ENCODE measurements around the gene NOA1. TPM values are rescaled to one million over a fixed set of nuclear protein-coding genes. Genes with fewer than 3 reads are reported as not detected.

Gene NOA1
- polyA plus RNA-seq, 1 donor from 2014 or later, result 17.1 TPM

Small RNA genes lying within 50 kb of the gene (small RNA-seq; reads per million reads assigned to genes)
- 0 reads per million in 3 experiments for gene RNU6-998P

Other genes with a start within 250 kb of the NOA1 start
- gene SPINK2, start 155.9 kb downstream of the NOA1 start, polyA plus RNA-seq, result 1.4 TPM in 1 of 2 replicates, not detected in the other
- 2.8 and 3.2 TPM in 2 replicates for gene REST, start 69.7 kb downstream of the NOA1 start, polyA plus RNA-seq
- 242 and 300 TPM in 2 replicates for gene POLR2B, start 1.3 kb upstream of the NOA1 start, polyA plus RNA-seq
- 0.33 TPM in 1 of 2 replicates, not detected in the other for gene IGFBP7, start 132.8 kb upstream of the NOA1 start, polyA plus RNA-seq